SU-DHL-6 (cell line): ENCODE data around the gene DNAJC10.
A peak's percentile ranks its signal among the peaks of the same experiment; 100 is the strongest.
"Not testable (repeated sequence)": the region's sequence is repeated elsewhere in the genome, so short reads cannot be mapped to it uniquely, and the experiment has no call there.

Source experiments
- H2AFZ ChIP-seq: fragments of 200-600 bp; sonication (generic); 2 replicates; pipeline ENCODE4 v1.6.1; 2014; ENCODE audit warnings: low read depth, mild to moderate bottlenecking, moderate library complexity, mixed read lengths, antibody characterized with exemption, low read length; ENCODE audit not compliant: severe bottlenecking
- H3F3A ChIP-seq: fragments of 200-600 bp; shearing (Covaris generic); 2 replicates; pipeline ENCODE4 v1.6.0; 2016; ENCODE audit warnings: antibody characterized with exemption, mild to moderate bottlenecking; ENCODE audit not compliant: insufficient read depth
- H3K27ac ChIP-seq: fragments of 200-600 bp; sonication (generic); 2 replicates; pipeline ENCODE4 v1.5.1; 2016; ENCODE audit warnings: low read depth, mild to moderate bottlenecking, low read length, moderate library complexity, mixed read lengths
- H3K27me3 ChIP-seq: fragments of 200-600 bp; sonication (generic), shearing (Covaris generic); 2 replicates; pipeline ENCODE4 v1.6.0; 2014; ENCODE audit warnings: mild to moderate bottlenecking, low read length
- H3K36me3 ChIP-seq: fragments of 200-600 bp; sonication (generic); 2 replicates; pipeline ENCODE4 v1.6.1; 2014; ENCODE audit warnings: mild to moderate bottlenecking, low read length, mixed read lengths
- H3K4me2 ChIP-seq: fragments of 300-600, 200-600 bp; shearing (Covaris generic), sonication (generic); 2 replicates; pipeline ENCODE4 v1.6.0; 2014; ENCODE audit warnings: low read length, low read depth, mild to moderate bottlenecking; ENCODE audit not compliant: poor library complexity, severe bottlenecking
- H3K4me3 ChIP-seq: fragments of 200-600 bp; sonication (generic); 2 replicates; pipeline ENCODE4 v1.5.1; 2014; ENCODE audit warnings: antibody characterized with exemption, low read length, mild to moderate bottlenecking, mixed read lengths; ENCODE audit not compliant: insufficient read depth, poor library complexity, severe bottlenecking
- H3K79me2 ChIP-seq: fragments of 200-600 bp; sonication (generic); 2 replicates; pipeline ENCODE4 v1.6.1; 2014; ENCODE audit warnings: mild to moderate bottlenecking, low read length, moderate library complexity; ENCODE audit not compliant: insufficient read depth
- H3K9ac ChIP-seq: fragments of 200-600 bp; sonication (generic); 2 replicates; pipeline ENCODE4 v1.7.0; 2014; ENCODE audit warnings: mild to moderate bottlenecking, low read length
- H3K9me2 ChIP-seq: fragments of 200-600 bp; sonication (generic); replicated peaks from 2 replicates; pipeline ENCODE4 v1.6.1; 2014; ENCODE audit warnings: low read length; ENCODE audit not compliant: insufficient read depth
- H3K9me3 ChIP-seq: fragments of 200-600 bp; sonication (generic); 2 replicates; pipeline ENCODE4 v1.6.1; 2014; ENCODE audit warnings: low read length, mixed read lengths; ENCODE audit not compliant: insufficient read depth
- H4K20me1 ChIP-seq: fragments of 200-600 bp; sonication (generic); 2 replicates; pipeline ENCODE4 v1.6.1; 2014; ENCODE audit warnings: low read depth, mild to moderate bottlenecking, antibody characterized with exemption, low read length, moderate library complexity, mixed read lengths
- CTCF ChIP-seq: fragments of 200-600 bp; sonication (generic); IDR thresholded peaks from one replicate; pipeline ENCODE4 v1.5.1; 2017; ENCODE audit warnings: antibody characterized with exemption, mild to moderate bottlenecking, low read length, moderate library complexity; ENCODE audit not compliant: insufficient read depth, poor library complexity, severe bottlenecking
- EZH2phosphoT487 ChIP-seq: fragments of 200-600 bp; sonication (generic), shearing (Covaris generic); conservative IDR thresholded peaks from 2 replicates; pipeline ENCODE4 v1.6.1; 2018; ENCODE audit warnings: mild to moderate bottlenecking, antibody characterized with exemption, low read length, moderate library complexity, mixed read lengths

Gene DNAJC10

GRCh38 chr2:182766626-182767025 lies 50.6 kb downstream of the DNAJC10 start:
- H3K36me3 ChIP-seq = peaks cover 51% of the 10 kb centered on the region

GRCh38 chr2:182767578-182767977 lies 51.5 kb downstream of the DNAJC10 start:
- no peak overlapping the region for H3K9ac ChIP-seq
- no peaks in the 10 kb centered on the region for H3K9me2 ChIP-seq
- peaks cover 5% of the 10 kb centered on the region; the same call in 1 of the 2 replicates for H3F3A ChIP-seq
- H3K4me2 ChIP-seq = no peak overlapping the region
- H3K9me3 ChIP-seq = peaks cover 5% of the 10 kb centered on the region; the same call in 1 of the 2 replicates
- H3K4me3 ChIP-seq = no peak overlapping the region
- H3K27me3 ChIP-seq = no peaks in the 10 kb centered on the region
- H3K27ac ChIP-seq = no peak overlapping the region
- TF ChIP-seq EZH2phosphoT487 (no peak), CTCF (peak; percentile 20)
- H4K20me1 ChIP-seq = no peaks in the 10 kb centered on the region
- H3K79me2 ChIP-seq = peaks cover 23% of the 10 kb centered on the region
- no peak overlapping the region for H2AFZ ChIP-seq
- peaks cover 51% of the 10 kb centered on the region for H3K36me3 ChIP-seq

More at GRCh38 chr2:182766626-182767025, 50.6 kb downstream of the DNAJC10 start:
- H2AFZ ChIP-seq = no peak overlapping the region
- H4K20me1 ChIP-seq = no peaks in the 10 kb centered on the region
- no peaks in the 10 kb centered on the region for H3K27me3 ChIP-seq
- H3K27ac ChIP-seq = no peak overlapping the region
- H3K4me3 ChIP-seq = no peak overlapping the region
- no peak overlapping the region for H3K9ac ChIP-seq
- peaks cover 14% of the 10 kb centered on the region; the same call in 1 of the 2 replicates for H3K79me2 ChIP-seq
- H3K9me2 ChIP-seq = no peaks in the 10 kb centered on the region
- H3K4me2 ChIP-seq = no peak overlapping the region
- peaks cover 12% of the 10 kb centered on the region; the same call in 1 of the 2 replicates for H3F3A ChIP-seq
- H3K9me3 ChIP-seq = peaks cover 5% of the 10 kb centered on the region; the same call in 1 of the 2 replicates
- TF ChIP-seq EZH2phosphoT487 (no peak), CTCF (no peak)

GRCh38 chr2:182768950-182769349 lies 52.9 kb downstream of the DNAJC10 start:
- H3K4me3 ChIP-seq, H3K27me3 ChIP-seq, H3K9me2 ChIP-seq, H3K9ac ChIP-seq, H4K20me1 ChIP-seq, H3K9me3 ChIP-seq, H2AFZ ChIP-seq, H3K27ac ChIP-seq, H3K4me2 ChIP-seq, H3F3A ChIP-seq: not testable (repeated sequence)
- H3K79me2 ChIP-seq = peaks cover 27% of the 10 kb centered on the region
- peaks cover 40% of the 10 kb centered on the region for H3K36me3 ChIP-seq

DNA sequence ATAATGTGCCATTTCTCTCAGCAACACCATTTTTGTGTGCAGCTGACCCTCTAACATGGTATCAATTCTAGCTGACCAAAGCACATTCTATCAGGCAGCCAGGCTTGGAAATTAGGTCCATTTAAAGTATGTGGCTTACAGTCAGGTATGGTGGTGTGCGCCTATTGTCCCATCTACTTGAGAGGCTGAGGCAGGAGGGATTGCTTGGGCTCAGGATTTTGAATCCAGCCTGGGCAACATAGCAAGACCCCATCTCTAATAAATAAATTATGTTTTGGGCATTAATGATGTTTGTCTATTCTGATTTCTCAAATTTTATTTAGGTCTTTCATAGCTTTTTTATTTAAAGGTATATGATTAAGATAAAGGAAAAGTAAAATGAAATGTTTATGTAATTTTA lies 63.3 kb downstream of the DNAJC10 start:
- Histone ChIP-seq H3K36me3 (peaks cover 58% of the 10 kb centered on the region), H3K4me3 (no peak overlapping the region), H2AFZ (no peak overlapping the region), H3K27ac (no peak overlapping the region), H3K9me2 (no peaks in the 10 kb centered on the region), H3F3A (peaks cover 6% of the 10 kb centered on the region; the same call in 1 of the 2 replicates), H3K9ac (no peak overlapping the region), H4K20me1 (no peaks in the 10 kb centered on the region), H3K9me3 (no peaks in the 10 kb centered on the region), H3K79me2 (no peaks in the 10 kb centered on the region), H3K27me3 (no peaks in the 10 kb centered on the region), H3K4me2 (no peak overlapping the region)
- TF ChIP-seq EZH2phosphoT487 = no peak
- TF ChIP-seq CTCF = no peak

DNA sequence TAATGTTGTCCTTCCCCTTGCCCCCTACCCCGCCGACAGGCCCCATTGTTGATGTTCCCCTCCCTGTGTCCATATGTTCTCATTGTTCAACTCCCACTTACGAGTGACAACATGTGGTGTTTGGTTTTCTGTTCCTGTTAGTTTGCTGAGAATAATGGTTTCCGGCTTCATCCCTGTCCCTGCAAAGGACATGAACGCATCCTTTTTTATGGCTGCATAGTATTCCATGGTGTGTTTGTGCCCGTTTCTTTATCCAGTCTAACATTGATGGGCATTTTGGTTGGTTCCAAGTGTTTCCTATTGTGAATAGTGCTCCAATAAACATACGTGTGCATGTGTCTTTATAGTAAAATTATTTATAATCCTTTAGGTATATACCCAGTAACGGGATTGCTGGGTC lies 65.0 kb downstream of the DNAJC10 start:
- not testable (repeated sequence) for H4K20me1 ChIP-seq, H3K9ac ChIP-seq, H3K27ac ChIP-seq, H3K4me3 ChIP-seq, H3K9me2 ChIP-seq, H3K4me2 ChIP-seq, H3K79me2 ChIP-seq, H3F3A ChIP-seq, H3K9me3 ChIP-seq, H3K27me3 ChIP-seq, H2AFZ ChIP-seq
- H3K36me3 ChIP-seq = peaks cover 40% of the 10 kb centered on the region

- H3K36me3 ChIP-seq = peaks cover 24% of the 10 kb centered on the region; the same call in 1 of the 2 replicates
- H3K27ac ChIP-seq, H3K9ac ChIP-seq, H3K4me3 ChIP-seq, H3K4me2 ChIP-seq, H3K79me2 ChIP-seq, H3K9me2 ChIP-seq, H3F3A ChIP-seq, H2AFZ ChIP-seq, H3K9me3 ChIP-seq, H3K27me3 ChIP-seq, H4K20me1 ChIP-seq: not testable (repeated sequence)
These were observed 66.6 kb downstream of the DNAJC10 start for GRCh38 chr2:182782686-182783085.
